HG02610 (cell line): ENCODE data around the gene CKMT1A.

ENCODE experiments used
- ATAC-seq: cut with Tn5 transposase; IDR thresholded peaks from one replicate; pipeline ENCODE4 v1.9.1; 2021; ENCODE audit warnings: mild to moderate bottlenecking, moderate library complexity; ENCODE audit not compliant: unreplicated experiment

CKMT1A gene

DNA sequence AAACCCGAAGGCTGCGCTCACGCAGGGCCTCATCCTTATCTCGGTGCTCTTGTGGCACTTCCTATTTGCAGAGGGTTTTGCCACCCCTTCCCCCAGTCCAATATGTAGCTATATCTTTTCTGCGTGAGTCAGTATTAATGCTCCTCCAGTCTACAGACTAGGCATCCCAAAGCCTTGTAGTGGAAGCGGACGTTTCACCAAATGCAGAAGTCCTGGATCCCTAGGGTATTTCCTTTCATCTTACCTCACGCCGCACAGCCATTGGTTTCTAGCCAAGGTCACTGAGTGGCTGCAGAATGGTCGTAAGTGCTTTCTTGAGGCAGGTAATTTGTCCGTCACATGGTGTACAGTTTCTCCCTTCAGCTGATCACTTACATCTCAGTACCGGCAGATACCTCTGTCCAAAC lies 53.2 kb downstream of the CKMT1A start:
- ATAC-seq = peak; percentile 20

DNA sequence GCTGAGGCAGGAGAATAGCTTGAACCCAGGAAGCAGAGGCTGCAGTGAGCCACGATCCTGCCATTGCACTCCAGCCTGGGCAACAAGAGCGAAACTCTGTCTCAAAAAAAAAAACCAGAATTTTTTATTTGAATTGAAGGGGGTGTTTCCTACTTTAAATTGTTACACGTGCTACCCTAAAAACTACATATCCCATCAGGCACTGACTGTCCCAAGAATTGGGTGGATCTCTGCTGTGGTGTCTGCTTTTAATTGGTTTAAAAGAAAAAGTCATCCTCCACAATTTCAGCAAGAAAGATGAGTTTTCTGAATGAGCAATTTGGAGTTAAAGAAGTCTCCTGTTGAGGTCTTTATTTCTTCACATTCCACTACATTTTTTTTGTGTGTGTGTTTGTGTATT lies 54.7 kb downstream of the CKMT1A start:
- ATAC-seq = no peak
